ENCODE data around the gene ZSCAN16. TPM values are rescaled to one million over a fixed set of nuclear protein-coding genes. Genes with fewer than 3 reads are reported as not detected.

ZSCAN16 gene
- total and polyA plus RNA-seq, 9 of the 15 experiments (the other 6 are each of a cell fraction or from before 2014, with no cell fraction given) = 0.08 TPM; not detected in 8

GRCh38 chr6:28161410-28162079 is 37.1 kb downstream of the ZSCAN16 start (continued):
- peak; percentile 47; the same call in 1 of the 2 replicates for TF ChIP-seq CXXC5 (CRISPR knock-in tag; IDR thresholded peaks at IDR 0.05)
- TF ChIP-seq STAT5A (IDR thresholded peaks at IDR 0.05; ENCODE audit: borderline replicate concordance, low read length) = no peak
- no peak for TF ChIP-seq PATZ1 (CRISPR knock-in tag; IDR thresholded peaks at IDR 0.05; ENCODE audit: borderline replicate concordance)
- TF ChIP-seq ZNF277 (CRISPR knock-in tag; IDR thresholded peaks at IDR 0.05; ENCODE audit: borderline replicate concordance) = no peak
- peak in 1 of 2 experiments; percentile 88; a peak in 1 of 4 replicates for TF ChIP-seq TEAD1 (CRISPR knock-in tag; IDR thresholded peaks at IDR 0.05)
- no peak for TF ChIP-seq CREB1 (IDR thresholded peaks at IDR 0.05)
- no peak for TF ChIP-seq CREB1 (CRISPR knock-in tag; IDR thresholded peaks at IDR 0.05)
- TF ChIP-seq NFIX (CRISPR knock-in tag; IDR thresholded peaks at IDR 0.05; ENCODE audit: low read depth) = no peak
- no peak for TF ChIP-seq ZNF785 (CRISPR knock-in tag; IDR thresholded peaks at IDR 0.05)
- TF ChIP-seq SUPT5H (IDR thresholded peaks at IDR 0.05) = peak; percentile 89
- TF ChIP-seq KDM2B (CRISPR knock-in tag; IDR thresholded peaks at IDR 0.05) = no peak
- no peak for TF ChIP-seq CREB3L1 (IDR thresholded peaks at IDR 0.05; ENCODE audit: borderline replicate concordance, low read depth)
- no peak for TF ChIP-seq CCAR2 (IDR thresholded peaks at IDR 0.05; ENCODE audit: low read depth, low read length)
- no peak for TF ChIP-seq PTTG1 (tag; IDR thresholded peaks at IDR 0.05; ENCODE audit: low read depth)
- no peak for TF ChIP-seq EGR1 (conservative IDR thresholded peaks at IDR 0.05)
- TF ChIP-seq CTBP1 (IDR thresholded peaks at IDR 0.05; ENCODE audit: borderline replicate concordance) = peak; percentile 57; the same call in 1 of the 2 replicates
- TF ChIP-seq SIN3A (IDR thresholded peaks at IDR 0.05; ENCODE audit: borderline replicate concordance in 2 of 2, control insufficient read depth in 1 of 2, low read depth in 2 of 2, low read length in 2 of 2) = 0 out of 4 replicates have a peak, but pooled peaks of 1 of the 2 experiments have one; percentile 54
- TF ChIP-seq ZKSCAN1 (IDR thresholded peaks at IDR 0.05; ENCODE audit: low read depth, low read length) = 0 out of 2 replicates have a peak, but pooled peaks have one; percentile 15
- TF ChIP-seq MEF2D (tag; conservative IDR thresholded peaks at IDR 0.05; ENCODE audit: low read depth) = no peak
- TF ChIP-seq TEAD4 (IDR thresholded peaks at IDR 0.05; ENCODE audit: low read length) = peak; percentile 42; the same call in 1 of the 2 replicates
- TF ChIP-seq TEAD4 (CRISPR knock-in tag; IDR thresholded peaks at IDR 0.05; ENCODE audit: borderline replicate concordance) = no peak
- no peak for TF ChIP-seq ATF1 (CRISPR knock-in tag; IDR thresholded peaks at IDR 0.05)
- peak; percentile 38; the same call in 1 of the 2 replicates for TF ChIP-seq ATF1 (tag; IDR thresholded peaks at IDR 0.05)
- no peak for TF ChIP-seq MTA2 (IDR thresholded peaks at IDR 0.05; ENCODE audit: low read depth)
- peak; percentile 83 for TF ChIP-seq GABPB1 (CRISPR knock-in tag; IDR thresholded peaks at IDR 0.05)
- peak; percentile 55; the same call in 1 of the 2 replicates for TF ChIP-seq MTA3 (IDR thresholded peaks at IDR 0.05; ENCODE audit: borderline replicate concordance)
